ENCODE data around the gene PRKAG1.

GRCh38 chr12:48990552-48990951 is 28.0 kb downstream of the PRKAG1 start:
- no peak for TF ChIP-seq CTCF (IDR thresholded peaks at IDR 0.05; ENCODE audit: insufficient read depth, low read depth, low read length)
- no peak for TF ChIP-seq EZH2 (IDR thresholded peaks at IDR 0.05; ENCODE audit: insufficient read depth, low read length)

Data from astrocyte (in vitro differentiated cells and primary cell).